Measurements from ENCODE around the gene ETNPPL.

Gene ETNPPL

GRCh38 chr4:108702960-108703359 is 59.9 kb downstream of the ETNPPL start:
- CTCF ChIA-PET, result no interaction called here
- POLR2A ChIA-PET, result no interaction called here
- no peak for TF ChIP-seq CTCF (IDR thresholded peaks at IDR 0.05; ENCODE audit: insufficient read depth, low read length, missing control alignments)
- no peak overlapping the region for H3K4me3 ChIP-seq (ENCODE audit: low read depth, low read length)
- no peak for DNase-seq (ENCODE audit: low read depth, low spot score)

GRCh38 chr4:108700081-108700757 is 62.6 kb downstream of the ETNPPL start:
- DNase-seq (ENCODE audit: low read depth, low spot score), result peak; percentile 17
- ChIA-PET POLR2A (no interaction called here), CTCF (no interaction called here)
- no peak overlapping the region for H3K4me3 ChIP-seq (ENCODE audit: low read depth, low read length)
- no peak for TF ChIP-seq CTCF (IDR thresholded peaks at IDR 0.05; ENCODE audit: insufficient read depth, low read length, missing control alignments)

- H3K4me3 ChIP-seq (ENCODE audit: low read depth, low read length), result no peak overlapping the region
- no peak for DNase-seq (ENCODE audit: low read depth, low spot score)
- CTCF ChIA-PET, result interaction anchor here (1.0 to 1.4 kb wide), 2 partner anchors 11 to 709 kb away, joined by 3 read pairs; no protein-coding TSS in a partner anchor
- TF ChIP-seq CTCF (IDR thresholded peaks at IDR 0.05; ENCODE audit: insufficient read depth, low read length, missing control alignments), result no peak
- POLR2A ChIA-PET, result no interaction called here
Observed at GRCh38 chr4:108696160-108696559, 66.7 kb downstream of the ETNPPL start.

GRCh38 chr4:108695062-108695461 is 67.8 kb downstream of the ETNPPL start:
- CTCF ChIA-PET, result interaction anchor here (1.4 kb wide), 1 partner anchor 10 kb away, joined by 3 read pairs; no protein-coding TSS in a partner anchor
- no peak for TF ChIP-seq CTCF (IDR thresholded peaks at IDR 0.05; ENCODE audit: insufficient read depth, low read length, missing control alignments)
- POLR2A ChIA-PET, result no interaction called here

GRCh38 chr4:108694423-108694822 is 68.4 kb downstream of the ETNPPL start:
- H3K4me3 ChIP-seq (ENCODE audit: low read depth, low read length), result no peak overlapping the region
- POLR2A ChIA-PET, result no interaction called here
- CTCF ChIA-PET, result interaction anchor here (2.2 kb wide), 1 partner anchor 10 kb away, joined by 9 read pairs; no protein-coding TSS in a partner anchor
- no peak for TF ChIP-seq CTCF (IDR thresholded peaks at IDR 0.05; ENCODE audit: insufficient read depth, low read length, missing control alignments)
- no peak for DNase-seq (ENCODE audit: low read depth, low spot score)

More at GRCh38 chr4:108695062-108695461, 67.8 kb downstream of the ETNPPL start:
- H3K4me3 ChIP-seq (ENCODE audit: low read depth, low read length), result no peak overlapping the region
- no peak for DNase-seq (ENCODE audit: low read depth, low spot score)

GRCh38 chr4:108693819-108694218 is 69.0 kb downstream of the ETNPPL start:
- H3K4me3 ChIP-seq (ENCODE audit: low read depth, low read length), result no peak overlapping the region
- TF ChIP-seq CTCF (IDR thresholded peaks at IDR 0.05; ENCODE audit: insufficient read depth, low read length, missing control alignments), result no peak
- no peak for DNase-seq (ENCODE audit: low read depth, low spot score)
- CTCF ChIA-PET, result interaction anchor here (2.2 kb wide), 1 partner anchor 9 kb away, joined by 9 read pairs; no protein-coding TSS in a partner anchor
- POLR2A ChIA-PET, result no interaction called here
